Activated CD8-positive, alpha-beta T cell treated with anti-CD3 and anti-CD28 coated beads, Interleukin-2, amount 10 ng/mL, durations not matched to agents 7 days and 5 days (primary cell): ENCODE measurements around the gene PPP1R1A. TPM values are rescaled to one million over a fixed set of nuclear protein-coding genes. Genes with fewer than 3 reads are reported as not detected.
A peak's percentile ranks its signal among the peaks of the same experiment; 100 is the strongest.

Experiments
- ATAC-seq: fragments of 150-1000 bp; cut with Tn5 transposase; one replicate; pipeline ENCODE4 v1.10.0; 2021; ENCODE audit warnings: moderate library complexity
- CTCF ChIA-PET: fragments of 350-600 bp; sonication (Branson Sonifier 250); formaldehyde crosslinking; loops from one replicate; lab custom pipeline; 2021; ENCODE audit warnings: antibody characterized with exemption; lab: Charles Lee
- POLR2A ChIA-PET: fragments of 350-600 bp; sonication (Branson Sonifier 250); formaldehyde crosslinking; loops from one replicate; lab custom pipeline; 2021; ENCODE audit warnings: antibody characterized with exemption; lab: Charles Lee
- DNase-seq: peaks from one replicate; pipeline ENCODE4 v3.0.0-alpha.2; 2020
- H3K27ac Mint-ChIP-seq: one replicate; pipeline ENCODE4 v1.8.0; 2021; ENCODE audit warnings: mild to moderate bottlenecking, mixed read lengths
- H3K27me3 Mint-ChIP-seq: one replicate; pipeline ENCODE4 v1.8.0; 2021; ENCODE audit warnings: low read depth, mixed read lengths
- H3K36me3 Mint-ChIP-seq: one replicate; pipeline ENCODE4 v1.8.0; 2021; ENCODE audit warnings: low read depth, mixed read lengths
- H3K4me1 Mint-ChIP-seq: one replicate; pipeline ENCODE4 v1.8.0; 2021; ENCODE audit warnings: low read depth, mixed read lengths
- H3K4me3 Mint-ChIP-seq: one replicate; pipeline ENCODE4 v1.8.0; 2021; ENCODE audit warnings: mild to moderate bottlenecking, mixed read lengths
- H3K9me3 Mint-ChIP-seq: one replicate; pipeline ENCODE4 v1.8.0; 2022; ENCODE audit warnings: mixed read lengths; ENCODE audit not compliant: insufficient read depth
- total RNA-seq, 2 experiments: library from RNA; stranded (reverse); gene quantifications; one replicate each; pipeline ENCODE4 v1.2.3, GENCODE V29; 2021

Gene PPP1R1A
- total RNA-seq, 2 experiments from 2014 or later = not detected

- H3K4me1 Mint-ChIP-seq = peaks cover 2% of the 10 kb centered on the region
- peaks cover 68% of the 10 kb centered on the region for H3K27me3 Mint-ChIP-seq
- no peak overlapping the region for H3K27ac Mint-ChIP-seq
- ChIA-PET POLR2A (no interaction called here), CTCF (interaction anchor here (1.2 to 1.5 kb wide), 2 partner anchors 9 to 16 kb away, joined by 4 read pairs; no protein-coding TSS in a partner anchor)
- DNase-seq = no peak
- no peaks in the 10 kb centered on the region for H3K9me3 Mint-ChIP-seq
- no peak overlapping the region for H3K4me3 Mint-ChIP-seq
- H3K36me3 Mint-ChIP-seq = no peaks in the 10 kb centered on the region
- ATAC-seq = no peak
These were observed 1.8 kb downstream of the PPP1R1A start for GRCh38 chr12:54586620-54587019.

GRCh38 chr12:54585243-54585642, 3.2 kb downstream of the PPP1R1A start:
- ChIA-PET CTCF (interaction anchor here (1.5 kb wide), 1 partner anchor 58 kb away, joined by 3 read pairs; no protein-coding TSS in a partner anchor), POLR2A (no interaction called here)
- DNase-seq (no peak), ATAC-seq (no peak)
- Mint-ChIP-seq H3K4me1 (peaks cover 2% of the 10 kb centered on the region), H3K36me3 (no peaks in the 10 kb centered on the region), H3K27ac (no peak overlapping the region), H3K9me3 (no peaks in the 10 kb centered on the region), H3K27me3 (peaks cover 59% of the 10 kb centered on the region), H3K4me3 (no peak overlapping the region)

GRCh38 chr12:54584128-54584527, 4.3 kb downstream of the PPP1R1A start:
- Mint-ChIP-seq H3K4me3 (no peak overlapping the region), H3K36me3 (no peaks in the 10 kb centered on the region), H3K27ac (no peak overlapping the region), H3K4me1 (peaks cover 2% of the 10 kb centered on the region), H3K27me3 (peaks cover 48% of the 10 kb centered on the region), H3K9me3 (no peaks in the 10 kb centered on the region)
- DNase-seq = no peak
- no peak for ATAC-seq
- CTCF ChIA-PET = interaction anchor here (1.0 to 1.5 kb wide), 3 partner anchors 9 to 57 kb away, joined by 3 read pairs; no protein-coding TSS in a partner anchor
- POLR2A ChIA-PET = no interaction called here

- Mint-ChIP-seq H3K36me3 (no peaks in the 10 kb centered on the region), H3K9me3 (no peaks in the 10 kb centered on the region), H3K4me3 (no peak overlapping the region), H3K27ac (no peak overlapping the region), H3K4me1 (peaks cover under 1% of the 10 kb centered on the region), H3K27me3 (peaks cover 44% of the 10 kb centered on the region)
- no peak for DNase-seq
- ATAC-seq = no peak
- POLR2A ChIA-PET = no interaction called here
- CTCF ChIA-PET = interaction anchor here (1.0 to 1.2 kb wide), 3 partner anchors 9 to 12 kb away, joined by 3 read pairs; no protein-coding TSS in a partner anchor
These were observed 4.7 kb downstream of the PPP1R1A start for GRCh38 chr12:54583726-54584125.

- no peaks in the 10 kb centered on the region for H3K4me1 Mint-ChIP-seq
- H3K36me3 Mint-ChIP-seq = peaks cover 3% of the 10 kb centered on the region
- H3K27me3 Mint-ChIP-seq = peaks cover 25% of the 10 kb centered on the region
- no peak overlapping the region for H3K27ac Mint-ChIP-seq
- no peak for DNase-seq
- CTCF ChIA-PET = no interaction called here
- no peaks in the 10 kb centered on the region for H3K9me3 Mint-ChIP-seq
- ATAC-seq = no peak
- no peak overlapping the region for H3K4me3 Mint-ChIP-seq
- POLR2A ChIA-PET = no interaction called here
These were observed 7.0 kb downstream of the PPP1R1A start for GRCh38 chr12:54581412-54581811.

- H3K27me3 Mint-ChIP-seq = peaks cover 13% of the 10 kb centered on the region
- peak; percentile 93 for ATAC-seq
- H3K4me1 Mint-ChIP-seq = no peaks in the 10 kb centered on the region
- no peaks in the 10 kb centered on the region for H3K9me3 Mint-ChIP-seq
- no peak overlapping the region for H3K27ac Mint-ChIP-seq
- ChIA-PET POLR2A (interaction anchor here (0.7 to 0.9 kb wide), 3 partner anchors 12 to 19 kb away, joined by 3 read pairs; no protein-coding TSS in a partner anchor), CTCF (interaction anchor here (0.8 to 5.5 kb wide), 29 partner anchors 8 to 170 kb away, joined by 3 to 46 read pairs (median 5); no protein-coding TSS in a partner anchor)
- H3K36me3 Mint-ChIP-seq = peaks cover 3% of the 10 kb centered on the region
- no peak overlapping the region for H3K4me3 Mint-ChIP-seq
- DNase-seq = peak; percentile 86
These were observed 8.6 kb downstream of the PPP1R1A start for GRCh38 chr12:54579696-54580333.

GRCh38 chr12:54579258-54579657, 9.2 kb downstream of the PPP1R1A start:
- no peaks in the 10 kb centered on the region for H3K4me1 Mint-ChIP-seq
- peaks cover 3% of the 10 kb centered on the region for H3K36me3 Mint-ChIP-seq
- CTCF ChIA-PET = interaction anchor here (0.8 to 5.5 kb wide), 21 partner anchors 10 to 170 kb away, joined by 3 to 46 read pairs (median 5); no protein-coding TSS in a partner anchor
- H3K9me3 Mint-ChIP-seq = no peaks in the 10 kb centered on the region
- DNase-seq (no peak), ATAC-seq (peak; percentile 7)
- POLR2A ChIA-PET = no interaction called here
- H3K27ac Mint-ChIP-seq = no peak overlapping the region
- no peak overlapping the region for H3K4me3 Mint-ChIP-seq
- H3K27me3 Mint-ChIP-seq = peaks cover 10% of the 10 kb centered on the region

- no peaks in the 10 kb centered on the region for H3K4me1 Mint-ChIP-seq
- no peak overlapping the region for H3K27ac Mint-ChIP-seq
- POLR2A ChIA-PET = no interaction called here
- H3K9me3 Mint-ChIP-seq = no peaks in the 10 kb centered on the region
- H3K36me3 Mint-ChIP-seq = peaks cover 3% of the 10 kb centered on the region
- peaks cover 7% of the 10 kb centered on the region for H3K27me3 Mint-ChIP-seq
- DNase-seq = no peak
- H3K4me3 Mint-ChIP-seq = no peak overlapping the region
- CTCF ChIA-PET = interaction anchor here (1.4 to 5.5 kb wide), 3 partner anchors 14 to 21 kb away, joined by 6 to 46 read pairs (median 16); no protein-coding TSS in a partner anchor
- ATAC-seq = no peak
These were observed 9.7 kb downstream of the PPP1R1A start for GRCh38 chr12:54578778-54579177.

- Mint-ChIP-seq H3K36me3 (peaks cover 13% of the 10 kb centered on the region), H3K27ac (no peak overlapping the region), H3K4me3 (no peak overlapping the region), H3K27me3 (no peaks in the 10 kb centered on the region), H3K4me1 (no peaks in the 10 kb centered on the region), H3K9me3 (no peaks in the 10 kb centered on the region)
- CTCF ChIA-PET = interaction anchor here (1.0 kb wide), 1 partner anchor 10 kb away, joined by 3 read pairs; no protein-coding TSS in a partner anchor
- ATAC-seq (no peak), DNase-seq (no peak)
- POLR2A ChIA-PET = no interaction called here
These were observed 15.6 kb downstream of the PPP1R1A start for GRCh38 chr12:54572881-54573280.

GRCh38 chr12:54571193-54572188, 17.0 kb downstream of the PPP1R1A start:
- POLR2A ChIA-PET = interaction anchor here (1.0 kb wide), 1 partner anchor 12 kb away, joined by 3 read pairs; no protein-coding TSS in a partner anchor
- no peaks in the 10 kb centered on the region for H3K9me3 Mint-ChIP-seq
- H3K4me1 Mint-ChIP-seq = no peaks in the 10 kb centered on the region
- peaks cover 14% of the 10 kb centered on the region for H3K36me3 Mint-ChIP-seq
- DNase-seq (no peak), ATAC-seq (no peak)
- CTCF ChIA-PET = interaction anchor here (1.2 to 1.9 kb wide), 2 partner anchors 9 to 45 kb away, joined by 3 to 5 read pairs; no protein-coding TSS in a partner anchor
- H3K4me3 Mint-ChIP-seq = no peak overlapping the region
- H3K27me3 Mint-ChIP-seq = no peaks in the 10 kb centered on the region
- no peak overlapping the region for H3K27ac Mint-ChIP-seq

GRCh38 chr12:54569995-54570528, 18.4 kb downstream of the PPP1R1A start:
- Mint-ChIP-seq H3K27ac (no peak overlapping the region), H3K36me3 (peaks cover 14% of the 10 kb centered on the region), H3K27me3 (no peaks in the 10 kb centered on the region), H3K4me3 (no peak overlapping the region), H3K9me3 (no peaks in the 10 kb centered on the region), H3K4me1 (no peaks in the 10 kb centered on the region)
- ChIA-PET POLR2A (no interaction called here), CTCF (interaction anchor here (1.0 kb wide), 1 partner anchor 10 kb away, joined by 3 read pairs; no protein-coding TSS in a partner anchor)
- DNase-seq = no peak
- ATAC-seq = no peak
